Measurements from ENCODE around the gene LTBP4.
"Not testable (repeated sequence)": the region's sequence is repeated elsewhere in the genome, so short reads cannot be mapped to it uniquely, and the experiment has no call there.

The LTBP4 gene

GRCh38 chr19:40612831-40613689 lies 11.9 kb downstream of the LTBP4 start:
- DNase-seq, result no peak

GRCh38 chr19:40613690-40614621 lies 12.8 kb downstream of the LTBP4 start:
- no peak for DNase-seq

GRCh38 chr19:40614622-40615411 lies 13.6 kb downstream of the LTBP4 start:
- DNase-seq, result no peak

GRCh38 chr19:40616178-40616577 lies 15.0 kb downstream of the LTBP4 start:
- DNase-seq, result no peak

GRCh38 chr19:40616941-40617340 lies 15.8 kb downstream of the LTBP4 start:
- no peak for DNase-seq

- DNase-seq, result no peak
Measured at GRCh38 chr19:40617961-40618360, 16.8 kb downstream of the LTBP4 start.

- DNase-seq, result no peak
Measured at GRCh38 chr19:40619333-40620160, 18.4 kb downstream of the LTBP4 start.

GRCh38 chr19:40620161-40620485 lies 19.0 kb downstream of the LTBP4 start:
- DNase-seq, result no peak

GRCh38 chr19:40621283-40621682 lies 20.1 kb downstream of the LTBP4 start:
- DNase-seq, result no peak

- DNase-seq, result no peak
Measured at GRCh38 chr19:40621966-40622772, 21.0 kb downstream of the LTBP4 start.

- DNase-seq, result no peak
Measured at GRCh38 chr19:40622773-40623075, 21.6 kb downstream of the LTBP4 start.

- DNase-seq, result no peak
Measured at GRCh38 chr19:40623403-40624251, 22.5 kb downstream of the LTBP4 start.

GRCh38 chr19:40624369-40625153 lies 23.4 kb downstream of the LTBP4 start:
- DNase-seq, result not testable (repeated sequence)

- no peak for DNase-seq
Measured at GRCh38 chr19:40625406-40626120, 24.4 kb downstream of the LTBP4 start.

GRCh38 chr19:40626918-40627317 lies 25.7 kb downstream of the LTBP4 start:
- no peak for DNase-seq

GRCh38 chr19:40627486-40628279 lies 26.5 kb downstream of the LTBP4 start:
- no peak for DNase-seq

GRCh38 chr19:40629346-40629745 lies 28.2 kb downstream of the LTBP4 start:
- DNase-seq, result no peak

- DNase-seq, result no peak
Measured at GRCh38 chr19:40630571-40631160, 29.5 kb downstream of the LTBP4 start.
